CD4-positive, alpha-beta T cell treated with Interferon gamma for 1 hour (primary cell): ENCODE data around the gene ZSWIM6.

Source experiments
- DNase-seq: peaks from one replicate; pipeline ENCODE4 v3.0.0-alpha.2; 2020

Gene ZSWIM6

DNA sequence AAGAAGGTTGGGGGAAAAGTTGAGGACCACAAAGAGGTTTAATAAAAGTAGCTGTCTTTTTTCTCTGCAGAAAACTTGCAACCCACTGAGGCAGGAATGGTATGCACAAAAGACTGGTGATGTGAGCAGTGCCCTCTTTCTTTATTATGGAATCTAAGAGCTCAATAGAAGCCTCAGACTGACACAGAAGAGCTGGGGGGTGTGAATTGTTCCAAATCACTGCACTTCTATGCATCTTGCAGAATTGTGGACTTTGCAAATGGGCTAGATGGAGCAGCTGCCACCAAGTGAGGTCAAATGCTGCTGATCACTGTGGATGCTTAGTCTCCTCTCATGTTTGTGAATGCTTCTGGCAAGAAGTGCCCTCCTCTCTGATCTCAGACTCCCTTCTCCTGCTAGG, 227.1 kb downstream of the ZSWIM6 start:
- no peak for DNase-seq

DNA sequence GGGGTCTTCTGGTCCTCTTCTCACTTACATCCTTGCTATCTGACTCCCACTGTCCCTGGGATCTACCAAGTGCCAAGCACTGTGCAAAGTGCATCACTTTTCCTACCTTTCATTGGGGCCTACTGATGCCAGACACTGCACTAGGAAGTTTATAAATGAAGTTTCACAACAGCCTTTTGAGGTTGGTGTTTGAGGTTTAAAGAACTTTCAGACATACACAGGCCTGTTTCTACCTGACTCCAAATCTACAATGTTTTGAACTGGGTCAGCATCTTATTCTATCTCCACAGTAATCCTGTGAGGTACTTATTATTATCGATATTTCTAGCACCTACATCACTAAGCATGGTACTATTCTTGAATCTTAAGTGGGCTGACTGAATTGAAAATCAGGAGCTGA, 227.7 kb downstream of the ZSWIM6 start:
- DNase-seq: no peak

DNA sequence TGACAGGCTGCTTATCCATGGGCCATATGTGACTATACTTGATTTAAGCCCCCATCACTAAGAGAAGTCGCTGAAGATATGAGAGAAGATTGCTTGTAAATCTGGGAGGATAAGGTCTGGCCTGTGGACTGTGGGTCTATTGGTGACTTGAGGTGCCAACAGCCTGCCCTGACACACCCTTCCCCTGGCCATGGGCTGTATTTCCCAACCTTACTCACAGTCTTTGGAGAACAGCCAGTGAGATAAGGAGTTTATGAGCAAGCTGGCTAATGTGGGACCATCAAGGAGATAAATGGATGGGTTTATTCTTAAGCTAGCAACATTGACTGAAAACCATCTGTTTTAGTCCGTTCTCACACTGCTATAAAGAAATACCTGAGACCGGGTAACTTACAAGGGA, 231.3 kb downstream of the ZSWIM6 start:
- no peak for DNase-seq

DNA sequence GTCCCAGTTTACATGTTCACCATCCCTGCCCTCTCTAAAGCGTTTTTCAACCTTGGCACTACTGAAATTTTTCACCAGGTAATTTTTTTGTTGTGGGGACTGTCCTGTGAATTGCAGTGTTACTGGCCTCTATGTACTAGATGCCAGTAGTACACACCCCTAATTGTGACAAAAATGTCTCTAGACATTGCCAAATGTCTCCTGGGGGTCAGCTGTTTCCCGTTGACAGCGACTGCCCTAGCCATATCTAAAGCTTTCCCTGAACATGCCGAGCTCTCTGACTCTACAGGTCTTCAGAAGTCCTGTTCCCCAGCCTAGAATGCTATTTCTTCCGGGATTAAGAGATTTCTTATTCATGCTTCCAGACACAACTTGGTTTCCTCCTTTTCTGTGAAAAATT, 235.3 kb downstream of the ZSWIM6 start:
- DNase-seq: no peak

DNA sequence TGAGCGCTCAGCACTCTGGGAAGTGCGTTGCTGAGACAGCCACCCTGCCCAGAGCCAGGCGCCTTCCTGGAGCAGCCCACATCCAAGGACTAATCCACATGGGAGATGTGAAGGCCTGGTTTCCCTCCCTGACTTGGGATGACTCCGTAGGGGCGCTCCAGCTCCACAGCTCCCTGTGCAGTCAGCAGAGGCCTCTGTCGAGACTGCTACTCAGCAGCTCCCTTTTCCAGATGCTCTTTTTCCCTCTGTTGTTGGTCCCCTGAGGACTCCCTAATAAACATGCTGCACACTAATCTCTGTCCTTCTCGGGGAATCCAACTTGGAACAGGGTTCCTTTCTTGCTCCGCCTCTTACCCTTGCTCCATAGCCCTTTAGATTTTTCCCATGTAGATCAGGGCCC, 237.3 kb downstream of the ZSWIM6 start:
- no peak for DNase-seq

DNA sequence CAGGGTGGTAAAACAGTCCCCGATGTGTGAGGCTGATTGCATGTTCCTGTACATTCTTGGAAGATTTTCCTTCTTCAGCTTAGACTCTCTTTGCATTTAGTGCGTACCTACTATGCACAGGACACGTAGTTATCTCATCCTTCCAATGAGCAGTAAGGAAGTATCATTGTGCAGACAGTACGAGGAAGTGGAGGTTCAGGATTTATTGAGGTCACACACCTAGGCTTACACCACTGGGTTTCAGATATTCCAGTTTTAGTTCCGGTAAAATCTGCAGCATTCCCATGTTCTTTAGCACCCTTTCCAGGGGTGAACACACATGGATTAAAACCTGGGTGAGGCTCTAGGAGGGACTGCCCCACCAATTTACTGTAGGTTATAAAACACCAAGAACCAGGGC, 238.7 kb downstream of the ZSWIM6 start:
- DNase-seq: no peak

DNA sequence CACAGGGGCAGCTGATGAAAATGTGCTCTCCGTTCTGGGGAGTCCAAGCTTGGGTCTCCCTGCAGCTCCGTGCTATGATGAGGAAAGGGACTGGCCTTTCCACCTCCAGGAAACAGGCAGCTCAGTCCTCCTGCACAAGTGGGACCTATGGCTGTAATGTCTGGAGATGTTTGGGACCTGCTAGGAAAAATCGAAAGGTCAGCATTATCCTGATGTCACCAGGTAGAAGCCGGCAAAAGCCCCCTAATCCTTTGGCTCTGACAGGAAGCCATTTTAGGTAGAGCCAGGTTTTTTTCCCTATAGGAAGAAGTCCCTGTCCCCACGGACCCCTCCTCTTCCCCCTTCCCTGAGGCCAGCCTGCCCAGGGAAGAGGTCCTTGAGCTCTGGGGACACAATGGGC, 240.9 kb downstream of the ZSWIM6 start:
- no peak for DNase-seq

DNA sequence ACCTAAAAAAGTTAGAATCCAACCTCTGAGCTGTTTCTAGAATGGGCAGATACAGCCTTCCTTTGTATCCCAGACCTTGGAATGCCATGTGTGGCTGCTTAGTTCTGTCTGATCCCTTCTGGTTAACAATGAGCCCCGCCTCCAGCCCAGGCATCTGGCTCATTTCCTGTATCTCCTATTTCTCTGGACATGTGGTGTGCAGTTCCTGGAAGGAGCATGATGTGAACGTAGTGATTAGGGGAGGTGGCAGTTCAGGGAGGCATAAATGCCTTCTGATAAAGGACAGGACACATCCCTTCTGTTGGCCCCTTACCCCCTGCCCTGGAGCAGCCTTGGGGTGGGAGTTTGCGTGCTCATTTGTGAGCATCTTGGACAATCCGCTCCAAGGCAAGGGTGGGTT, 243.0 kb downstream of the ZSWIM6 start:
- DNase-seq: no peak

DNA sequence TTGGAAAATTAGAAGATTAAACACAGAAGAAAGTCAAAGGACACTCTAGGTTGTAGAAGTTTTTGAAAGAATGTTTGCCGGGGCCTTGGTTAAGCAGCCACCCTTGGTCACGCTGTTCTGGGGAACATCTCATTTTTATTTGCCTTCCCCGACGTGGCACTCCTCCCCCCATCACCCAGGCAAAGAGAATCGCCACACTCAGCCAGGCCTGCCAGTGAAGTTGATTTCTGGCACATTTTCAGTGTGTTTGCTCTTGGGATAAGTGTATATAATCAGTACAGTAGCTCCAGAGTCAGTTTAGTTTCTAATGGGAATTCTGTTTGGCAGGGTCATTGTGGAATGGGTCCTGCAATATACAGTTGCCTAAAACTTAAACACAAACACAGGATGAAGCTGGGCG, 243.5 kb downstream of the ZSWIM6 start:
- DNase-seq: no peak

DNA sequence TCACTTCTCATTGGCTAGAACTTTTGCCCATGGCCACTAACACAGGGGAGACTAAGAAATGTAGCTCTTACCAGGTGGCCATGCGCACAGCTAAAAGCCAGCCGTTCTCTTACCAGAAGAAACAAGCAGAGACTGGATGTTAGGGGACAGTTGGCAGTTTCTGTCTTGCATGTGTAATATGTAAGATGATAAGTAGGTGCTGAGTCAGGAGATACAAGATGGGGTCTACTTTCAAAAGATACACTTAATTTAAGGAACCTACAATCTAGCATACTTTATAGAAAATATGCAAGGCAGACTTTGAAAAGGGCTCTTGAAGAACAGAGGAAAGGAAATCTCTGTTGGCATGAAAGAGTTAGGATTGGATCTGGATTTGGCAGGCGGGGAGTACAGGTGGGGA, 244.5 kb downstream of the ZSWIM6 start:
- DNase-seq: no peak

DNA sequence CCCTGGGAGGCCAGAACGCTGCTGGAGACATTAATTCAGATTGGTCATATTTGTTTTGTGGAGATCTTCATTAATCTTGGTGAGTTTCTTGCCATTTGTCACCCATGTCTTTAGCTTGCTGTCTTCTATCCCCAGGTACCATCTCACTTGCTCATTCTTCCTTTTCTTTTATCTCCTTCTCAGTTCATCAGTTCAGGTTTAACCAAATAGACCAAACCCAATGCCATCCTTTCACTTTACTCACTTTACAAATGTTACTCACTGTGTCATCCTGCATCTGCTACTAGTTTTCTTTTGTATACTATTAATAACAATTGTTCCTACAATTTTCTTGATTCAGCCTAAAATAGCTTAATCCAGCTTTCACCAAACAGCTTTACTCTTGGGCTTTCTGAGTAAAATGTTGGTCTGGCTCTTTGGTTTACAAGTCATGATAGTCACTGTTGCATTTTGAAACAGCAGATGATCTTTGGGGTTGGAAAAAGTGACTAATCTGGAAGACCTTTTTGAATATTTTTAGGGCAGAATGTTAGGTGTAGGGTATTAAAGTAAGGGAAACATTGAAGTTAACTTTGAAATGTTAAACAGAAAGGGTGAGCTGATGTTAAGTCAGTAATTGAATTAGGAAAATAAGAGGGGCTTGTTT, 246.9 kb downstream of the ZSWIM6 start:
- DNase-seq: no peak

DNA sequence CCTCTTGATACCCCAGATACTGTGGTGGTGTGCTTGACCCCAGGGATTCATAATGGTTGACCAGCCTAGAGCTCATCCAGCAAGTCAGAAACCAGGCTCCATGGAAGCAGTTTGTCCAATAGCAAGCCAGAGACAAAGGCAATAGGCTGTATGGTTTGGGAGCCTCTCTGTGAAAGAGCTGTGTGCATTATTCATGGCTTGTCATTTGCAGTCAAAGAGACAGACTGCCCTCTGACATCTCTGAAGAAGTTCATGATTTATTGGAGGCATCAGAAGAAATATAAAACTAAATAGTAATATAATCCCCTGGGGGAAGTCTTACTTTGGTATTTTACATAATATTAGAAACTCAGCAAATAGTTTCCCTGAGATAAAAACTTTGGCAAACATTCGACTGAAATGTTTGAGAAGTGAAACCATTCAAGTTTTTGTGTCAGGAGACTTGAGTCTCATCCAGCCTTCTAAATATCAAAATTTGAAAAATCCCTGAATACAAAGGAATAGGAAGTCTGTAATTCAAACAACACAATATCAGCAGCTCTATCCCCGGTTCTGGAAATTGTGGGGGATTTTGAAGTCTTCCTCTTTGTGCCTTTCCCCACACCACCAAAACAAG, 250.3 kb downstream of the ZSWIM6 start:
- DNase-seq: no peak

DNA sequence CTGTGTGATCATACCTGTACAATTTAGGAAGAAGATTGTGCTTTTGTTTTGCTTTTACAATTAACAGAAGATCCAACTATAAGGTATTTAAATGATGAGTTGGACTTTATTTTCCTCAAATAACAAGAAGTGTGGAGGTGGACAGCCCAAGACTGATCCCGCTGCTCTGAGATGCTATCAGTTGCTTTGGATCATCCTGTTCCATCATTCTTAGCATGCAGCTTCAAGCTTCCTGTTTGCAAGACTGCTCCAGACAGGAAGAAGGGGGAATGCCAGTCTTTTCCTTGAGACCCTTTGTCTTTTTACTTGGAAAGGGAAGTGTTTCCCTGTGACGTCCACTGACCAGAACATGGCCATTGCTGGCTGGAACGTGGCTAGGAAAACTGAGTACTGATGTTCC, 250.8 kb downstream of the ZSWIM6 start:
- no peak for DNase-seq

DNA sequence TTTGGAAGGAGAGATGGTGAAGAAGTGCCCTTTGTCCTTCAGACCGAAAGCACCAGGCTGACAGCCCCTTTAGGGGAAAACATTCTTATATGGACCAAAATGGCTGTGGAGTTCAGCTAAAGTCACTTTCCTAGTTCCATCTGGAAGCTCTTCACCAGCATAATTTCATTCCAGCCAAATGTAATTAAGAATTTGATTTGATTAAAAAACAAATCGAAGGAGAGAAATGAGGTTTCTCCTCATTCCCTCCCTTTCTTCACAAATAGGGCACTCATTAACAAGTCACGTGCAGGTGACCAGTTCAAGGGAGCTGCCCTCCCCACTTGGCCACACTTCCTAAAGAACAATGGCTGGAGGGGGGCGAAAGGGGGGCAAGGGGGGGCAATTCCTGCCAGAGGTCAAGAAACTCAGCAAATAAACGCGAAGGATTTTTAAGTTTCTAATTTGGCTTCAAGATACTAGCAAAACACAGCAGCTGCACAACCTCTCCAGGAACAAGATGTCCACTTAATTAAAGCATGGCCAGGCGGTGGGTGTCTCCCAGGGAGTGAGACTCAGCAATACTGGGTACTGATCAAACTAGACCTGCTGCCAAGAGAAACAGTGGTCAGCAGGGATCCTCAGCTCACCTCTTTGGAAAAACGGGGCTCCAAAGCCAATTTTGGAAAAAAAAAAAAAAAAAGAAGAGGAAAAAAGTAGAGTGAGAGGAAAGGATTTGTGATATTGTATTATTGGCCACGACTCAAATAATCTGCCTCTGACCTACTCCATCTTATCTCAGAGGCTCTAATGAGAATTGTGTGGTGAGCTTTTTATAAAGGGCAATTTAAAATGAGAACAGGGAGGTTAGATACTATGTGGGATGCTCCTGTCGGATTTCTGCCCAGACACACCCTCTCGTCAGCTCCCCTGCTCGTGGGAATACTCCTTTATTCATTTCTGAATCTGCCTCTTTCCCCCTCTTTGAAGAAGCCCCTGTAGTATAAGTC, 254.3 kb downstream of the ZSWIM6 start:
- no peak for DNase-seq

DNA sequence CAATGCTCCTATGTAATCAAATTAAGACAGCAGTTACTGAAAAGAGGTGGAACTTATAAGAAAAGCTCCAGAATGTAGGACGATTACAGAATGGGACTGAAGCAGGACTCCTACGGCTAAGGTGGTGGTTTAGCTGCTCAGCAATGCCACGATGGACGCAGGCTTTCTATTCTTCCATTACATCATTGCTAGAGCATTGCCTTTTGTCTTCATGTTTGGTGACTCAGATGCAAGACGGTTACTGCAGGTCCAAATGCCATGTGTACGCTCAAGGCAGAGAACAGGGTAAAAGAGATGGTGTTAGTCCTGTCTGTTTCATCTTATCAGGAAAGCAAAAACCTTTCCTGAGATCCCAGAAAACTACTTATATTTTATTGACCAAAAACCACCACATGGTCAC, 255.1 kb downstream of the ZSWIM6 start:
- DNase-seq: no peak

DNA sequence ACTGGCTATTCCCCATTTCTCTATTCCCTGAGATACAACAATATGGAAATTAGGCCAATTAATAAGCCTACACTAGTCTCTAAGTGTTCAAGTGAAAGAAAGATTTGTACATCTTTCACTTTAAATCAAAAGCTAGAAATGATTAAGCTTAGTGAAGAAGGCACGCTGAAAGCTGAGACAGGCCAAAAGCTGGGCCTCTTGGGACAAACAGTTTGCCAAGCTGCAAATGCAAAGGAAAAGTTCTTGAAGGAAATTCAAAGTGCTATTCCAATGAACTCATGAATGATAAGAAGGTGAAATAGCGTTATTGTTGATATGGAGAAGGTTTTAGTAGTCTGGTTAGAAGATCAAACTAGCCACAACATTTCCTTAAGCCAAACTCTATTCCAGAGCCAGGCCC, 256.2 kb downstream of the ZSWIM6 start:
- DNase-seq: no peak

DNA sequence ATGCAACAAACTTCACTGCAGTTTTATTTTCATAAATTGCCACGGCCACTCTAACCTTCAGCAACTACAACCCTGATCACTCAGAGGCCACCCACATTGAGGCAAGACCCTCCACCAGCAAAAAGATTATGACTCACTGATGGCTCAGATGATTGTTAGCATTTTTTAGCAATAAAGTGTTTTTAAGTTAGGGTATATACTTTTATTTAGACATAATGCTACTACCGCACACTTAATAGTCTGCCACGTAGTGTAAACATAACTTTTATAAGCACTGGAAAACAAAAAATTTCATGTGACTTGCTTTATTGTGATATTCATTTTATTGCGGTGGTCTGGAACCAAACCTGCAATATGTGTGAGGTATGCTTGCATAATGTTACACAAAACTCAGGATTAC, 257.9 kb downstream of the ZSWIM6 start:
- DNase-seq: no peak

DNA sequence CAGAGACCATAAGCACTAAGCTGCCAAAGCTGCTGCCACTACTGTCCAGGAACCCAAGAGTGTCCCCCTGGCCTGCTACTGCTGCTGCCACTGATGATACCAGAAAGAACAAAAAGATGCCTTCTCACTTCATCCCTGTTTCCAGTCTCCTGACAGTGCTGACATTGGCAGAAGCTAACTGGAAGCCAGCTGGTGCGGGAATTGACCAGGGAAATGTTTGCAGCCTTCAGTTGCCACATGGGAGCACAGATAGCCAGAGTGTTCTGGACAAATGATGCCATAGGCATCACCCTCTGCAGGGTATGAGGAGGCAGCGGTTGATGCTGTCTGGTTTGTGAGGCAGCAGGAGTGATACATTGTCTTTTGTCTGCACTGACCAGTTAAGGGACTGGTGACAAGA, 258.4 kb downstream of the ZSWIM6 start:
- no peak for DNase-seq

DNA sequence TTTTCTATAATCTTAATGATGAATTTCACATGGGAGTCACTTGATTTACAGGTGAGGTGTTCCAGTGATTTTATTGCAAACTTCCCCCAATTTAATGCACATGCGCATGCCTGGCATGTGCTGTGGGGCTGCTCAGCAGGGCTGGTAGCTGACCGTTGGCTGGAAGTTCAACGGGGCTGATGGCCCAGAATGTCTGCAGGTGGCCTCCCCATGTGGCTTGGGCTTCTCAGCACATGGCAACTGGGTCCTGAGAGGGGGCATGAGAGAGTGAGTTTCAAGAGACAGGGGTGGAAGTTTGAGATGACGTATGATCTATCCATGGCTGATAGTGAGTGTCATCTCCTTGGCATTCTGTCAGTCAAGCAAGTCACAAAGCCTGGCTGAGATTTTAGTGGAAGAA, 259.8 kb downstream of the ZSWIM6 start:
- no peak for DNase-seq

DNA sequence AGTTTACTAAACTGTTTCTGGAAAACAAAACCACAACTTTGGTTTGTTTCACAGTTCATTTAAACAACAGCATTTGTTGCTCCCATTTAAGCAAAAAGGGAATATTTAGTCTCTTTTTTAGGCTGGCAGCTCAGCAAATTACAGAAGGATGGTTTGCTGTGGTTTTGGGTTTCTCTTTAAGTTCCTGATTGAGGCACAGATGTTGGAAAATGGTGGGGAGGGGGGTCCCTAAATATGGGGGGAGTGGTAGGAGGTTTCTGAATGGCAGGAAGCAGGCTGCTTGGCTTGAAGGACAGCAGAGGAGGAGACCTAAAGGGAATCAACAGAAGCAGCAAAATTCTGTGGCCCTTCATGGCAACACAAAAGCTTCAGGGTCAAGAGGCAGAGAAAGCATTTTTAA, 263.4 kb downstream of the ZSWIM6 start:
- DNase-seq: no peak
